H1 (cell line): ENCODE measurements around the gene RNF208. TPM values are rescaled to one million over a fixed set of nuclear protein-coding genes. Genes with fewer than 3 reads are reported as not detected.

Experiments
- CTCF ChIA-PET: fragments of 300-600 bp; sonication (Branson Sonifier 250); formaldehyde crosslinking; loops from one replicate; lab custom pipeline; 2021; ENCODE audit not compliant: partially characterized antibody; lab: Charles Lee
- POLR2A ChIA-PET: fragments of 300-600 bp; sonication (Branson Sonifier 250); formaldehyde crosslinking; loops from one replicate; lab custom pipeline; 2021; ENCODE audit warnings: inconsistent platforms; ENCODE audit not compliant: partially characterized antibody; lab: Charles Lee
- DNase-seq, 2 experiments: peaks; one replicate each; pipeline versions ENCODE4 v3.0.0 to v3.0.0-alpha.2; 2010 to 2022; ENCODE audit warnings: low spot score in 2 of 2, low read depth in 1 of 2, mixed read lengths in 1 of 2
- FAIRE-seq: peaks from 2 replicates; lab custom pipeline; 2011; peaks lifted over from hg19 to GRCh38; lab: Jason Lieb, UNC
- H2AFZ ChIP-seq: 2 replicates; pipeline ENCODE4 v1.8.1; 2012; ENCODE audit warnings: low read length, inconsistent platforms
- H2AK5ac ChIP-seq: 2 replicates; pipeline ENCODE4 v1.6.1; 2013; ENCODE audit warnings: low read depth, low read length
- H2BK120ac ChIP-seq: replicated peaks from 2 replicates; pipeline ENCODE3; 2013; ENCODE audit warnings: low read depth, low read length, inconsistent platforms
- H2BK12ac ChIP-seq: 2 replicates; pipeline ENCODE4 v1.6.1; 2013; ENCODE audit warnings: low read depth, low read length
- H2BK15ac ChIP-seq: 2 replicates; pipeline ENCODE4 v1.6.1; 2013; ENCODE audit warnings: low read length
- H2BK20ac ChIP-seq: 2 replicates; pipeline ENCODE4 v1.6.1; 2013; ENCODE audit warnings: low read length
- H2BK5ac ChIP-seq: 2 replicates; pipeline ENCODE4 v1.6.1; 2013; ENCODE audit warnings: low read depth, low read length
- H3K14ac ChIP-seq: 2 replicates; pipeline ENCODE4 v1.6.1; 2013; ENCODE audit warnings: inconsistent platforms; ENCODE audit not compliant: insufficient read length
- H3K18ac ChIP-seq: 2 replicates; pipeline ENCODE4 v1.6.1; 2013; ENCODE audit warnings: low read length; ENCODE audit errors: extremely low read depth
- H3K23ac ChIP-seq: 2 replicates; pipeline ENCODE4 v1.6.1; 2013; ENCODE audit warnings: inconsistent platforms; ENCODE audit not compliant: insufficient read length
- H3K23me2 ChIP-seq: 2 replicates; pipeline ENCODE4 v1.6.1; 2013; ENCODE audit warnings: low read depth, low read length
- H3K27ac ChIP-seq: 2 replicates; pipeline ENCODE4 v1.6.1; 2011; ENCODE audit warnings: low read depth, low read length, inconsistent platforms
- H3K27me3 ChIP-seq, 4 experiments: replicated peaks in 1 of 4; 1 replicate in 1 of 4; 2 replicates in 3 of 4; pipeline versions ENCODE4 v1.6.1 to v1.8.1; 2011 to 2013; ENCODE audit warnings: low read length in 3 of 4, mild to moderate bottlenecking in 3 of 4, inconsistent platforms in 2 of 4, mixed read lengths in 2 of 4, moderate library complexity in 1 of 4; ENCODE audit not compliant: control insufficient read depth in 3 of 4, insufficient read depth in 3 of 4; ENCODE audit errors: extremely low read depth in 1 of 4
- H3K36me3 ChIP-seq, 4 experiments: 2 replicates each; pipeline versions ENCODE4 v1.6.1 to v1.8.1; 2011 to 2013; ENCODE audit warnings: mild to moderate bottlenecking in 4 of 4, low read length in 3 of 4, moderate library complexity in 2 of 4, control low read depth in 1 of 4, inconsistent platforms in 1 of 4; ENCODE audit not compliant: insufficient read depth in 4 of 4, control insufficient read depth in 2 of 4
- H3K4ac ChIP-seq: replicated peaks from 2 replicates; pipeline ENCODE3; 2013; ENCODE audit warnings: low read length, low read depth, mixed read lengths, inconsistent platforms; ENCODE audit not compliant: insufficient read length
- H3K4me1 ChIP-seq, 4 experiments: replicated peaks in 1 of 4; 1 replicate in 1 of 4; 2 replicates in 3 of 4; pipeline versions ENCODE4 v1.6.1 to v1.8.1; 2011 to 2013; ENCODE audit warnings: low read length in 3 of 4, inconsistent platforms in 2 of 4, mixed read lengths in 1 of 4; ENCODE audit not compliant: insufficient read depth in 4 of 4, control insufficient read depth in 3 of 4
- H3K4me2 ChIP-seq, 2 experiments: 2 replicates each; pipeline versions ENCODE4 v1.6.1 to v1.8.1; 2011 to 2013; ENCODE audit warnings: low read depth in 2 of 2, low read length in 2 of 2, control low read depth in 1 of 2, inconsistent platforms in 1 of 2, mild to moderate bottlenecking in 1 of 2; ENCODE audit not compliant: insufficient read depth in 1 of 2
- H3K4me3 ChIP-seq, 4 experiments: fragments of 200-600, 300-600 bp in 1 of 4; sonication (generic), shearing (Covaris generic), sonication (Bioruptor Twin) in 1 of 4; 2 replicates each; pipeline versions ENCODE4 v1.5.1 to v1.8.1; 2011 to 2016; ENCODE audit warnings: low read length in 4 of 4, low read depth in 3 of 4, control low read depth in 2 of 4, inconsistent platforms in 2 of 4, mild to moderate bottlenecking in 2 of 4, mixed read lengths in 1 of 4, moderate library complexity in 1 of 4; ENCODE audit not compliant: insufficient read depth in 2 of 4; ENCODE audit errors: extremely low read depth in 1 of 4
- H3K56ac ChIP-seq: replicated peaks from 2 replicates; pipeline ENCODE3; 2013; ENCODE audit warnings: low read depth, mild to moderate bottlenecking, mixed read lengths, low read length, inconsistent platforms; ENCODE audit not compliant: insufficient read length
- H3K79me1 ChIP-seq: 2 replicates; pipeline ENCODE4 v1.6.1; 2013; ENCODE audit warnings: low read depth, low read length, control low read depth
- H3K79me2 ChIP-seq, 2 experiments: 2 replicates each; pipeline versions ENCODE4 v1.6.1 to v1.8.1; 2012 to 2013; ENCODE audit warnings: low read length in 2 of 2, mild to moderate bottlenecking in 2 of 2, inconsistent platforms in 1 of 2; ENCODE audit not compliant: insufficient read depth in 2 of 2, control insufficient read depth in 1 of 2
- H3K9ac ChIP-seq, 4 experiments: replicated peaks in 1 of 4; 1 replicate in 1 of 4; 2 replicates in 3 of 4; pipeline versions ENCODE4 v1.6.1 to v1.8.1; 2011 to 2013; ENCODE audit warnings: low read depth in 3 of 4, low read length in 3 of 4, control low read depth in 2 of 4, mild to moderate bottlenecking in 2 of 4, moderate library complexity in 2 of 4, inconsistent platforms in 1 of 4; ENCODE audit errors: extremely low read depth in 1 of 4
- H3K9me3 ChIP-seq, 2 experiments: 2 replicates each; pipeline versions ENCODE4 v1.6.1 to v1.8.1; 2012 to 2013; ENCODE audit warnings: mild to moderate bottlenecking in 2 of 2, moderate library complexity in 2 of 2, control low read depth in 1 of 2, inconsistent platforms in 1 of 2, low read depth in 1 of 2, low read length in 1 of 2, mixed read lengths in 1 of 2; ENCODE audit not compliant: insufficient read depth in 2 of 2
- H4K20me1 ChIP-seq, 2 experiments: replicated peaks in 1 of 2; 2 replicates each; pipeline versions ENCODE3 to v1.8.1; 2011 to 2013; ENCODE audit warnings: inconsistent platforms in 2 of 2, low read length in 2 of 2, mild to moderate bottlenecking in 1 of 2; ENCODE audit not compliant: insufficient read depth in 2 of 2, control insufficient read depth in 1 of 2
- H4K5ac ChIP-seq: 2 replicates; pipeline ENCODE4 v1.6.1; 2013; ENCODE audit warnings: low read length, low read depth, mixed read lengths, inconsistent platforms; ENCODE audit not compliant: insufficient read length
- H4K8ac ChIP-seq: 2 replicates; pipeline ENCODE4 v1.8.0; 2013; ENCODE audit warnings: mild to moderate bottlenecking, moderate library complexity, low read length, inconsistent platforms; ENCODE audit not compliant: insufficient read depth; ENCODE audit errors: extremely low read depth
- H4K91ac ChIP-seq: replicated peaks from 2 replicates; pipeline ENCODE3; 2013; ENCODE audit warnings: low read length, mixed read lengths, inconsistent platforms; ENCODE audit not compliant: insufficient read length
- ASH2L ChIP-seq: fragments of 200-600, 300-600 bp; sonication (generic); IDR thresholded peaks from one replicate; pipeline ENCODE4 v1.7.1; 2017; ENCODE audit warnings: low read length
- ATF3 ChIP-seq: IDR thresholded peaks from 2 replicates; pipeline ENCODE4 v1.6.1; 2011; ENCODE audit warnings: low read depth, mild to moderate bottlenecking, low read length; ENCODE audit not compliant: insufficient read depth
- EGR1 ChIP-seq: IDR thresholded peaks from 2 replicates; pipeline ENCODE4 v1.6.1; 2011; ENCODE audit warnings: low read depth, low read length, borderline replicate concordance
- EP300 ChIP-seq, 2 experiments: IDR thresholded peaks; 1 replicate in 1 of 2; 2 replicates in 1 of 2; pipeline ENCODE4 v1.6.1; 2011 to 2012; ENCODE audit warnings: low read depth in 2 of 2, low read length in 2 of 2, mild to moderate bottlenecking in 2 of 2, borderline replicate concordance in 1 of 2, inconsistent platforms in 1 of 2, moderate library complexity in 1 of 2
- GTF2F1 ChIP-seq: IDR thresholded peaks from 2 replicates; pipeline ENCODE4 v1.6.1; 2012; ENCODE audit warnings: low read depth, low read length, improper control_type of control experiment, borderline replicate concordance
- HDAC6 ChIP-seq: IDR thresholded peaks from one replicate; pipeline ENCODE4 v1.7.1; 2012; ENCODE audit warnings: low read depth, mild to moderate bottlenecking, inconsistent platforms, low read length, moderate library complexity
- KDM5A ChIP-seq: fragments of 200-600 bp; IDR thresholded peaks from 2 replicates; pipeline ENCODE4 v1.7.1; 2012; ENCODE audit warnings: mild to moderate bottlenecking, low read length, inconsistent platforms, mixed read lengths
- POLR2A ChIP-seq, 2 experiments: IDR thresholded peaks; 1 replicate in 1 of 2; 2 replicates in 1 of 2; pipeline ENCODE4 v1.6.1; 2011; ENCODE audit warnings: low read depth in 2 of 2, low read length in 2 of 2, mild to moderate bottlenecking in 2 of 2; ENCODE audit errors: control extremely low read depth in 1 of 2
- POLR2AphosphoS5 ChIP-seq: IDR thresholded peaks from 2 replicates; pipeline ENCODE4 v1.6.1; 2011; ENCODE audit warnings: low read depth, low read length
- POU5F1 ChIP-seq: IDR thresholded peaks from 2 replicates; pipeline ENCODE4 v1.6.1; 2011; ENCODE audit warnings: low read depth, mild to moderate bottlenecking, low read length, moderate library complexity
- RFX5 ChIP-seq: IDR thresholded peaks from 2 replicates; pipeline ENCODE4 v1.6.1; 2011; ENCODE audit warnings: low read depth, low read length, improper control_type of control experiment, borderline replicate concordance
- TBP ChIP-seq: IDR thresholded peaks from 2 replicates; pipeline ENCODE4 v1.6.1; 2011; ENCODE audit warnings: low read depth, low read length, improper control_type of control experiment
- TCF12 ChIP-seq: IDR thresholded peaks from 2 replicates; pipeline ENCODE4 v1.6.1; 2011; ENCODE audit warnings: low read depth, mild to moderate bottlenecking, low read length
- YY1 ChIP-seq: IDR thresholded peaks from 2 replicates; pipeline ENCODE4 v1.6.1; 2011; ENCODE audit warnings: low read depth, mild to moderate bottlenecking, low read length
- WGBS, 2 experiments: shearing (Covaris generic) in 1 of 2; methylation state at CpG; one replicate each; pipeline versions ENCODE4 v1.1.6 to v1.1.7; 2013 to 2015; ENCODE audit warnings: low lambda C conversion rate in 2 of 2, mixed read lengths in 2 of 2, inconsistent platforms in 1 of 2, low coverage in 1 of 2, missing lambda C conversion rate in 1 of 2; ENCODE audit not compliant: insufficient replicate concordance in 2 of 2, insufficient coverage in 1 of 2, insufficient read length in 1 of 2; ENCODE audit errors: extremely low coverage in 1 of 2, missing lambda C conversion rate in 1 of 2; 5-methylcytosine and 5-hydroxymethylcytosine counted together
- polyA plus RNA-seq, 7 experiments: library from polyadenylated mRNA; depleted of rRNA in 3 of 7; stranded (reverse) in 5 of 7; unstranded in 2 of 7; fragments of >200 nt in 5 of 7; fragments of 200-250 nt in 2 of 7; gene quantifications; 1 replicate in 5 of 7; 2 replicates in 1 of 7; 4 replicates in 1 of 7; pipeline versions ENCODE4 v1.2.1 to v1.2.3, GENCODE V29; 2011 to 2013; ENCODE audit warnings: missing spikeins in 2 of 7, mixed read lengths in 2 of 7
- total RNA-seq: library from RNA; stranded (reverse); fragmentation: NEBNext Ultra II Directional; extraction: Animal tissue kit (Norgen Biotek cat#: 25700); gene quantifications from 2 replicates; pipeline ENCODE4 v1.2.1, GENCODE V29; 2021

Gene RNF208
- total and polyA plus RNA-seq, 2 of the 8 experiments (the other 6 are each of a cell fraction or from before 2014, with no cell fraction given) = 2.7 to 7.7 TPM

DNA sequence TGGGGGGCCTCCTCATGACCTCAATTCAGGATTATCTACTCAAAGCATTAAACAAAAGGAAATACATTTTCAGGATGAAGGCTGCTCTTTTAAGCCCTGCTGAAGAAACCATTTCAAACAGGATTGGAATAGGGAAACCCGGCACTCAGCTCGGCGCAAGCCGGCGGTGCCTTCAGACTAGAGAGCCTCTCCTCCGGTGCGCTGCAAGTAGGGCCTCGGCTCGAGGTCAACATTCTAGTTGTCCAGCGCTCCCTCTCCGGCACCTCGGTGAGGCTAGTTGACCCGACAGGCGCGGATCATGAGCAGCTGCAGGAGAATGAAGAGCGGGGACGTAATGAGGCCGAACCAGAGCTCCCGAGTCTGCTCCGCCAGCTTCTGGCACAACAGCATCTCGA lies 17.3 kb downstream of the RNF208 start:
- no peak overlapping the region; the same call in 1 of the 2 replicates for H2BK15ac ChIP-seq
- no peak overlapping the region for H4K5ac ChIP-seq
- peaks cover 17% of the 10 kb centered on the region for H3K79me1 ChIP-seq
- peak overlapping the region; percentile 66; the same call in 1 of the 2 replicates for H2BK5ac ChIP-seq
- peaks cover 0 to 12% of the 10 kb centered on the region in 2 experiments for H4K20me1 ChIP-seq
- H4K8ac ChIP-seq = peak overlapping the region; percentile 97; the same call in 1 of the 2 replicates
- H3K18ac ChIP-seq = no peak overlapping the region
- DNase-seq (no peak), FAIRE-seq (no peak)
- H3K79me2 ChIP-seq = peaks cover 0 to 46% of the 10 kb centered on the region in 2 experiments; a peak in 3 of 4 replicates
- no peaks in the 10 kb centered on the region for H3K27me3 ChIP-seq
- H2BK12ac ChIP-seq = no peak overlapping the region
- no peak overlapping the region for H3K27ac ChIP-seq
- H3K23ac ChIP-seq = no peak overlapping the region
- peaks cover 7 to 25% (median 14%) of the 10 kb centered on the region in 4 experiments for H3K4me1 ChIP-seq
- peak overlapping the region; percentile 78 to 96 (median 89) for H3K4me3 ChIP-seq
- no peak overlapping the region for H3K56ac ChIP-seq
- H2AFZ ChIP-seq = no peak overlapping the region
- no peaks in the 10 kb centered on the region for H3K9me3 ChIP-seq
- CTCF ChIA-PET = interaction anchor here (1.0 to 4.9 kb wide), 9 partner anchors 10 to 175 kb away, joined by 3 to 23 read pairs (median 5); partner anchors contain the start of genes ANAPC2 and SSNA1
- 39% methylated on average over 21 of the region's 21 CpGs; no CpG with 5 or more reads in 1 of the 2 experiments for WGBS, 2 experiments
- H3K9ac ChIP-seq = peak overlapping the region; percentile 84 to 99 (median 89)
- no peak overlapping the region for H3K4ac ChIP-seq
- H2BK20ac ChIP-seq = no peak overlapping the region
- H3K4me2 ChIP-seq = peak overlapping the region; percentile 90 to 91
- no peak overlapping the region for H2BK120ac ChIP-seq
- H2AK5ac ChIP-seq = no peak overlapping the region
- peaks cover 0 to 4% (median 0%) of the 10 kb centered on the region in 4 experiments; a peak in 1 of 8 replicates for H3K36me3 ChIP-seq
- POLR2A ChIA-PET = interaction anchor here (0.9 to 69.9 kb wide), 8 partner anchors 13 to 80 kb away, joined by 3 to 1462 read pairs (median 10); partner anchors contain the start of genes ANAPC2, CYSRT1, NELFB and RNF208
- H4K91ac ChIP-seq = no peak overlapping the region
- peaks cover 17% of the 10 kb centered on the region for H3K23me2 ChIP-seq
- no peak overlapping the region for H3K14ac ChIP-seq
- TF ChIP-seq POLR2AphosphoS5 (no peak), TCF12 (no peak), HDAC6 (no peak), YY1 (no peak), POU5F1 (no peak), EGR1 (no peak), TBP (no peak), GTF2F1 (no peak), ASH2L (no peak), EP300 (IDR thresholded peaks at IDR 0.05; ENCODE audit: borderline replicate concordance in 1 of 2, low read depth in 2 of 2, low read length in 2 of 2) (no peak), ATF3 (no peak), RFX5 (no peak), POLR2A (IDR thresholded peaks at IDR 0.05; ENCODE audit: control extremely low read depth in 1 of 2, low read depth in 2 of 2, low read length in 2 of 2) (no peak), KDM5A (no peak)
